ENCODE results near the gene PLXNC1.

DNA sequence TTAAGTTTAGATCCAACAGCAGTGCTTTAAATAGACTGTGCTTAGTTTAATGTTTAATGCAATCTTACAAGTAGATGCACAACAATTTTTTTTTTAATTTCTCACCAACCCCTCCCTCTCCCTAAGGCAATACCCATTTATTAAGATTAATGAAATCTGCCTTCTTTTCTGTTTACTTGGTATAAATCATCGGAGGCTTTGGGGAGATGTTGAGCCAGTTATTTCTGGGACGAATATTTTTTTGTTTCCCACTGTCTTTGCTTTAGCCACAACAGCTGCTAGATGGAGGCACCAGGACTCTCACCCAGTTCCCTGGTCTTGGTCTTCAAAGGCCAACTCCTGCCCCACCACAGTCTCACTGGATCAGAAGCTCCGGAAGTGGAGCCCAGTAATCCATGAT is 113.4 kb downstream of the PLXNC1 start:
- TF ChIP-seq, protein P1, sequence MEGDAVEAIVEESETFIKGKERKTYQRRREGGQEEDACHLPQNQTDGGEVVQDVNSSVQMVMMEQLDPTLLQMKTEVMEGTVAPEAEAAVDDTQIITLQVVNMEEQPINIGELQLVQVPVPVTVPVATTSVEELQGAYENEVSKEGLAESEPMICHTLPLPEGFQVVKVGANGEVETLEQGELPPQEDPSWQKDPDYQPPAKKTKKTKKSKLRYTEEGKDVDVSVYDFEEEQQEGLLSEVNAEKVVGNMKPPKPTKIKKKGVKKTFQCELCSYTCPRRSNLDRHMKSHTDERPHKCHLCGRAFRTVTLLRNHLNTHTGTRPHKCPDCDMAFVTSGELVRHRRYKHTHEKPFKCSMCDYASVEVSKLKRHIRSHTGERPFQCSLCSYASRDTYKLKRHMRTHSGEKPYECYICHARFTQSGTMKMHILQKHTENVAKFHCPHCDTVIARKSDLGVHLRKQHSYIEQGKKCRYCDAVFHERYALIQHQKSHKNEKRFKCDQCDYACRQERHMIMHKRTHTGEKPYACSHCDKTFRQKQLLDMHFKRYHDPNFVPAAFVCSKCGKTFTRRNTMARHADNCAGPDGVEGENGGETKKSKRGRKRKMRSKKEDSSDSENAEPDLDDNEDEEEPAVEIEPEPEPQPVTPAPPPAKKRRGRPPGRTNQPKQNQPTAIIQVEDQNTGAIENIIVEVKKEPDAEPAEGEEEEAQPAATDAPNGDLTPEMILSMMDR (IDR thresholded peaks at IDR 0.05): no peak
- TF ChIP-seq POLR2A (IDR thresholded peaks at IDR 0.05): no peak
